Raji (cell line): ENCODE measurements around the gene LKAAEAR1.

Experiments used
- POLR2A ChIP-seq: IDR thresholded peaks from 2 replicates; pipeline ENCODE4 v1.6.1; 2011; ENCODE audit warnings: low read depth, low read length, control low read depth; ENCODE audit not compliant: insufficient read depth

LKAAEAR1 gene, protein sequence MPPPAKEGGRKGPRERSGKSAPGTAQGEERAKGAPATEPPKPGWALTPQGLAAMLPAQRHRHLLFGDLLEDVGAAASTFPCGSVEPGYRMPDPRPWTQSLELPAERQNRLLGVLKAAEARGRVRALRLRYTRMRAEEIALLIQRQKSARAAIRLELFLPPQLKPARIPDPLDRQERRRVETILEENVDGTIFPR

GRCh38 chr20:64083804-64084684 lies at the start of gene LKAAEAR1:
Gene LKAAEAR1 (minus strand): TSS chr20:64084398. CDS start chr20:64084219, 179 bp downstream.
- no peak for TF ChIP-seq POLR2A

DNA sequence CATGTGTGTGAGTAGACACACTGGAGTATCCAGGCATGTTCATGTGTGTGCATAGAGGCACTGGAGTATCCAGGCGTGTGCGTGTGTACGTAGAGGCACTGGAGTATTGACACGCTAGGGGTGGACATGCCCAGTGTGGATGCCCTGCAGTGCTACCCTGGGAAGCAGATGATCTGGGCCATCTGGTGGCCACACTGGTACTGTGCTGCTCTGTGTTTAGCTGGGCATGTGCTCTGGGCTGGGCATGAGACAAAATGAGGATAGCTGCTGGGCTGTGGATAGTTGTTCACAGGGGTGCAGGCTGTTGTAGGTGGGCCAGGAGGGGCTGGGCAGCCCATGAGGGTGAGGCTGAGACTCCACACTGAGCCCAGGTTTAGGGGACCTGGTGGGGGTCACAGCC lies 47.2 kb upstream of the LKAAEAR1 start:
- no peak for TF ChIP-seq POLR2A

- no peak for TF ChIP-seq POLR2A
Measured at GRCh38 chr20:64130876-64131275, 46.7 kb upstream of the LKAAEAR1 start.

DNA sequence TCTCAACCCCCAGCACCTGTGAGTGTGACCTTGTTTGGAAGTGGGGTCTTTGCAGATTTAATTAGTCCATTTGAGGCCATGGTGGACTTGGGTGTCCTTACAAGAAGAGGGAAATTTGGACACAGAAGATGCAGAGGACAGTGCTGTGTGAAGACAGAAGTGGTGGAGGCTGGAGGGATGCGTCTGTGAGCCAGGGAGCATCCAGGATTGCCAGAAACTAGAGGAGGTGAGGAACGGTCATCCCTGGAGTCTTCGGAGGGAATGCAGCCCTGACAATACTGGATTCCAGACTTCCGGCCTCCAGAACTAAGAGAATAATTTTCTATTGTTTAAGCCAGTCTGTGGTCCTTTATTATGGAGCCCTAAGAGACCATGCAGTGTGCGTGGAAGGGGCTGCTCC lies 46.1 kb upstream of the LKAAEAR1 start:
- no peak for TF ChIP-seq POLR2A

DNA sequence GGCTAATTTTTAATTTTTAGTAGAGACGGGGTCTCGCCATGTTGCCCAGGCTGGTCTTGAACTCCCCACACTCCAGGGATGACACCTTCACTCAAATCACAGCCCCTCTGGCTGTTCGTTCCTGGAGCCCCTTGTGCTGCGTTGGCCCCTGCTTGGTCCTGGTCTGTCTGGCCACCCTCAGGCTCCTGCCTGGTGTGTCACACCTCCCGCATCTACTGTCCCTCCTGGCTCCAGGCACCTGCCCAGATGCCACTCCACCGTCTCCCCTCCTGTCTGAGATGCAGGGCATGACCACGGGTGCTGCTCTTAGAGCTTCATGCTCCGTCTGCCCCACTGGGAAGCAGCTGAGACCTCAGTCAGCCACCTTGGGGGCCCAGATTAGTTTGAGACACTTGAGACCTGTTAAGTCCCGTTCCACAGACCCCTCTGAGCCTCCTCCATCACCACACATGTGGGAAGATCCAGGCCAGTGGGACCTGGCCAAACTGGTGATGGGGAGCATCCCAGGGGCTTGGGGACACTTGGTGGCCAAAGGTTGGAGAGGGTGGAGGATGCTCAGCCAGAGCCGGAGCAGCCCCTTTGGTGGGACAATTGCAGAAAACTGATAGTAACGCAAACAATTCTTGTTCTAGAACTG lies 45.1 kb upstream of the LKAAEAR1 start:
- TF ChIP-seq POLR2A: no peak

- no peak for TF ChIP-seq POLR2A
Measured at GRCh38 chr20:64121586-64121985, 37.4 kb upstream of the LKAAEAR1 start.

GRCh38 chr20:64119681-64120341 lies 35.6 kb upstream of the LKAAEAR1 start:
- TF ChIP-seq POLR2A: no peak; the same call in 1 of the 2 replicates

GRCh38 chr20:64119301-64119680 lies 35.1 kb upstream of the LKAAEAR1 start:
- TF ChIP-seq POLR2A: no peak

DNA sequence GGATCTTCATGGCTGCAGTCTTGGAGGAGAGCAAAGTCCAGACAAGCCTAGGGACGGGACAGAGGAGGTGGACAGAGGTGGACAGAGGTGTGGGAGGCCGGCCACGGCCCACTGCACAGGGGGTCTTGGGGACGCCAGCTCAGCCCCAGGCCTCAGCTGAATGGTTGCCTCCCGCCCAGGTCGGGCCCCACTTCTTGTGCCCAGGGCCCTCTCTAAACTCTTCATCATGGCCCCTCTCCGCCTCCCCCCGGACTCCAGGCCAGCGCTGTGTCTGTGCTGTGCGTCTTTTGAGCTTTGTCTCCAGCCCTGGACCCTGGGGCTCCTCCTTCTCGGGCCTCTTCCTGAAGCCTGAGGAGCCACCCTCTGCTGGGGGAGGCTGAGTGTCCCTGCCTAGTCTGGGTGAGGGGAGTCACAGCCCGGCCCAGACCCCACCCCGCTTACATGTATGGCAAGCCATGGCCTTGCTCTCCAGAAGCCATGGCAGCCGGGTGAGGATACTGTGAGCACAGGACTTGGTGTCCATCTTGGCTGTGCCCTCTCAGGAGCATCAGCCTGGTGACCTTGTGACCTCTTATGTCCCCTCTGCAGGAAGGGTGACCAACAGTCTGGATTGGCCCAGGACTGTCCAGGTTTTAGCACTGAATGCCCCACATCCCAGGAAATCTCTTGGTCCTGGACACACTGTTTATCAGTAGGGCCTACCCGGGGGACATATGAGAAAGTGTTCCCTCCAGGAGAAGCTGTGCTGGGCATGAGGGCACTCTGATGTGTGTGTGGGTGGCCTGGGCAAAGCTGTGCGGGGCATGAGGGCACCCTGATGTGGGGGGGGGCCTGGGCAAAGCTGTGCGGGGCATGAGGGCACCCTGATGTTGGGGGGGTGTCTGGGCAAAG lies 32.6 kb upstream of the LKAAEAR1 start:
- TF ChIP-seq POLR2A: no peak

DNA sequence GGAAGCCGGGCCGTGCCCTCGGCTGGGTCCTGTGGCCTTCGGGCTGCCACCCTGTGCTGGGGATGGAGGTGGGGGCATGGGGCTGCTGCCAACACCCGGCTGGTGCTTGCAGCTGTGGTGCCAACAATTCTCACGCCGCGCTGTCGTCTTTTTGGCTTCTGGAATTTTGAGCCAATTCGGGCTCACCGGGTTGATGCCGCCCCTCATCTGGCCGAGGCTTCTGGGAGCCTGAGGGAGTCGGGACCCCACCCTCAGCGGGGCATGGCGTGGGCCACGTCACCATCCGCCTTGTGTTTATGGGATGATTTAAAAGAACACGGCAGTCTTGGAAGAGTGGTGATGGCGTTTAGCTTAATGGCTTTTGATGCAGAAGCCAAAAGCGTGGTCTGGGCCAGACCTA lies 31.8 kb upstream of the LKAAEAR1 start:
- no peak for TF ChIP-seq POLR2A

DNA sequence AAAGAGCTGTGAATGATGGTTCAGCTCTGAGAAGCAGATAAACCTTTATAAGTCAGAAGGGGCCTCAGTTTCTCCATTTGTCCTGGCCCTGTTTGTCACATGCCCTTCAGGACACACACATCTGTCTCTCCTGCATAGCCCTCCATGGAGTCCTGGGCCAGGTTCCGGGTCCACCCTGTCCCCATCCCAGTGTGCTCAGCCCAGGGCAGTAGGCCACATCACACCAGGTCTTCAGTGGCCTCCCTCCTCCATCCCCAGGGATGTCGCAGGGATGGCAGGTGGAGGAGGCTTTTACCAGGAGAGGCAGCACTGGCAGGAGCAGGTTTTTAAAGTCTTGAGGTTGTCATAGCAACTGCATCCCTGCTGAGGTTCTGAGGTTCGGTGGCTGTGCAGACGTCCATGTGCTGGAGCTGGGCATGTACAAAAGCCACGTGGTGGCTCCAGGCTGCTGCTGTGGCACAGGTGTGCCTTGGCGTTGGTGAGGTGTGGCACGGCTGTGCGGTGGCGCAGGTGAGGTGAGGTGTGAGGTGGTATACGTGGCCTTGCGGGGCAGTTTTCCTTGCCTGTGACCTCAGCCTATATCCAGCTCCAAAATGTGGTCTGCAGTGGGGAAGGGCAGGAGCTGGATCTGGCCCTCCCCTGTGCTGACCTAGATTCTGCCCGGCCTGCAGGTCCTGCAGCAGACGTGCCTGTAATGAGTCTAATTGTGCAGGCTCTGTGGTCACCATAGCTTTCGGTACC lies 31.1 kb upstream of the LKAAEAR1 start:
- TF ChIP-seq POLR2A: no peak

- no peak for TF ChIP-seq POLR2A
Measured at GRCh38 chr20:64114356-64114971, 30.3 kb upstream of the LKAAEAR1 start.

GRCh38 chr20:64113796-64114355 lies 29.7 kb upstream of the LKAAEAR1 start:
- TF ChIP-seq POLR2A: no peak
